SKM-1 treated with dmso at 0.1 percent for 144 hours (cell line): Measurements from ENCODE around the gene ZNF133.

Source experiments
- DNase-seq: peaks from one replicate; lab custom pipeline; 2025; ENCODE audit not compliant: unreplicated experiment; lab: John Stamatoyannopoulos, UW

Gene ZNF133

DNA sequence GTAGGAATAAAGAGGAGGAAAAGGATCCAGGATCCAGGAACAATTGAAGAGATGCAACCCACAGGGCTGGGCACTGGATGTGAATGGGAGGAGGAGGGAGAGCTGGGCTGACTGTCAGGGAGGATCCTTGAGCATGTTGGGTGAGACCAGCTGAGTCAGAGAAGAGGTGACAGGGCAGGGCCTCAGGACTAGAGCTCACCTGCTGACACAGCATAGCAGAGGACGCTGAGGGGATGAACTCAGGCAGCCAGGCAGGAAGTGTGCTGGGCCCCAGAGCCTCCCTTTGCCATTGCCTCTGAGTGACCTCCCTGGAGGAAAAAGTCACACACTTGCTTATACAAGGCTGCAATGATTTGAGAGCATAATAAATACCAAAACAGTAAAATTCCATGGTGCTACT, 72.3 kb downstream of the ZNF133 start:
- no peak for DNase-seq

DNA sequence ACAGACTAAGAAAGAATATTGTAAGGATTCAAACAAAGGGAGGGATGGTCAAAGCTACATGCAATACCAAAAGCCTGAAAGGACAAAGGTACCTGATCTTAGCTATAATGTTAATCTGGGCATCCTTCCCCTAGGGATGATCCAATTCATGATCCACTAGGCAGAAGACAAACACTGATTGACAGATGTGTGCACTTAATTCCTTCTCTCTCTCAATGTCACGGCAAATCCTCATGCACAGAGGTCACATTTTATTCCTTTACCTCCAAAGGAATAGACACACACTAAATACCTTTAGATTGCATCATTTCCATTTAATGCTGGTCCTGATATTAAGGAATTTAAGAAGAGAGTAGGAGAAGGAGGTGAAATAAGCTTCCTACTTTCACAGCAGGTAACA, 73.4 kb downstream of the ZNF133 start:
- DNase-seq: no peak

DNA sequence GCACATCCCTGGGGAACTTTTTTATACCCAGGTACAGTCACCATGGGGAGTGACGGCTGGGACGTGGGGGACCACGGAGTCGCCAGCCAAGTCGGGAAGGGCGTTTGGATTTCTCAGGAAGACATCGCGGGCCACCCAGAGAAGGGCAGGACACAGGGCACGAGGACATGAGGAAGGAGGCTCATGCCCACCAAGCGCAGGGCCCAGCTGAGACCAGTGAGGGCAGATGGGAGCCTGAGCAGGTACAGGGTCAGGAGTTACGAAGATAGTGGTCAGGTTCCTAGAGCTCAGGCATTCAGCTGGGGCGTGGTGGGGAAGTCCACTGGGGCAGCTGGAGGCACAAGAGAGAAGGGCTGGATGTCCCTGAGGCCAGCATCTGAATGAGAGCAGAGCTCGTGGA, 74.6 kb downstream of the ZNF133 start:
- no peak for DNase-seq

DNA sequence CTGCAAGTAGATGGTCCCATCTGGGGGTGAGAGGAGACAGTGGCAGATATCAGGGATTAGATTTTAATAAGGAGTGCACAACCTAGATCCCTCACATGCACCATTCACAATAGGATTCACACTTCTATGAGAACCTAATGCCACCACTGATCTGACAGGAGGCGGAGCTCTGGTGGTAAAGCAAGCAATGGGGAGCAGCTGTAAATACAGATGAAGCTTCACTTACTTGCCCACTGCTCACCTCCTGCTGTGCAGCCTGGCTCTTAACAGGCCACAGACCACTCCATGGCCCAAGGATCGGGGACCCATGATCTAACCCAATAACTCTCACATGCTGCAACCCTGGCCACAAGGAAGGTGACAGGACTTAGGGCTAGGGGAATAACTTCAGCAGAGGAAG, 75.4 kb downstream of the ZNF133 start:
- no peak for DNase-seq

DNA sequence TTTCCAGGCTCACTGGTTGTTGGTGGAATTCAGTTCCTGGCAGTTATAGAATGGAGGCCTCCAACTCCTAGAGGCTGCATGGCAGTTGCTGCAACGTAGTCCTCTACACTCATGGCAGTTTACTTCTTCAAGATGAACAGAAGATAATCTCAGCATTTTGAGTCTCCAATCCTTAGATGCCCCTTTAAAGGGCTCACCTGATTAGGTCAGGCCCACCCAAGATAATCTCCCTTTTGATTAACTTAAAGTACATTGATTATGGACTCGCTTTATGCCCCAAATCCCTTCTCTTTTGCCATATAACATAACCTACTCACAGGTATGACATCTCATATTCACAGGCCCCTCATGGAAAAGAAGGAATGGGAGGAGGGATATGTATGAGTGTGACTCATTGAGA, 76.4 kb downstream of the ZNF133 start:
- DNase-seq: no peak
